Measurements from ENCODE around the gene FDX2. TPM values are rescaled to one million over a fixed set of nuclear protein-coding genes. Genes with fewer than 3 reads are reported as not detected.
A peak's percentile ranks its signal among the peaks of the same experiment; 100 is the strongest.

The FDX2 gene
- polyA plus RNA-seq, 4 donors, result 15.1 to 22.9 (median 18.0) TPM

DNA sequence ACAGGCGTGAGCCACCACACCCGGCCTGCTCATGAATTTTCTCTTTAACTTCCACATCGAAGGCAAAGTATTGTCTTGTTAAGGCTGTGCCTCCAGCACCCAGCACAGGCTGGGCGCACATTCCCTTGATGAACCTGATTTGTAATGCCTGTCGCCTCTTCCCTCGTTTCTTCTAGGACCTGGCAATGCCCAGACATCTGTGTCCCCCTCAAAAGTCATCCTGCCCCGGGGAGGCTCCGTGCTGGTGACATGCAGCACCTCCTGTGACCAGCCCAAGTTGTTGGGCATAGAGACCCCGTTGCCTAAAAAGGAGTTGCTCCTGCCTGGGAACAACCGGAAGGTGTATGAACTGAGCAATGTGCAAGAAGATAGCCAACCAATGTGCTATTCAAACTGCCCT, 41.2 kb downstream of the FDX2 start:
- H3K4me3 ChIP-seq (ENCODE audit: low read depth in 1 of 3, low read length in 3 of 3), result no peak overlapping the region
- no peaks in the 10 kb centered on the region for H3K9me3 ChIP-seq (ENCODE audit: control insufficient read depth in 2 of 2, insufficient read depth in 1 of 2, low read depth in 1 of 2, low read length in 1 of 2)
- H3K36me3 ChIP-seq (ENCODE audit: control insufficient read depth in 3 of 3, insufficient read depth in 2 of 3, low read depth in 1 of 3, low read length in 3 of 3), result peaks cover 0 to 9% (median 3%) of the 10 kb centered on the region in 3 donors
- WGBS, 3 donors, result 83 to 89% (median 87%) methylated on average over 10 of the region's 10 CpGs
- DNase-seq, result no peak
- no peak overlapping the region for H3K27ac ChIP-seq (ENCODE audit: low read depth in 1 of 3, low read length in 2 of 3)
- H3K27me3 ChIP-seq (ENCODE audit: control insufficient read depth in 3 of 3, insufficient read depth in 3 of 3, low read length in 3 of 3), result peaks cover 0 to 33% (median 0%) of the 10 kb centered on the region in 3 donors
- no peak for FAIRE-seq
- H3K4me1 ChIP-seq (ENCODE audit: control insufficient read depth in 3 of 3, insufficient read depth in 2 of 3, low read depth in 1 of 3, low read length in 2 of 3), result peaks cover 0 to 16% (median 0%) of the 10 kb centered on the region in 3 donors

GRCh38 chr19:10271543-10272086, 44.2 kb downstream of the FDX2 start:
- FAIRE-seq (no peak), DNase-seq (peak in 1 of 2 donors; percentile 40)
- H3K9me3 ChIP-seq (ENCODE audit: control insufficient read depth in 2 of 2, insufficient read depth in 1 of 2, low read depth in 1 of 2, low read length in 1 of 2), result no peaks in the 10 kb centered on the region
- peaks cover 0 to 7% (median 3%) of the 10 kb centered on the region in 3 donors for H3K36me3 ChIP-seq (ENCODE audit: control insufficient read depth in 3 of 3, insufficient read depth in 2 of 3, low read depth in 1 of 3, low read length in 3 of 3)
- 15 to 25% (median 15%) methylated on average over 12 of the region's 12 CpGs for WGBS, 3 donors
- peaks cover 0 to 17% (median 0%) of the 10 kb centered on the region in 3 donors for H3K4me1 ChIP-seq (ENCODE audit: control insufficient read depth in 3 of 3, insufficient read depth in 2 of 3, low read depth in 1 of 3, low read length in 2 of 3)
- H3K4me3 ChIP-seq (ENCODE audit: low read depth in 1 of 3, low read length in 3 of 3), result peak overlapping the region; percentile 52 to 63 (median 61)
- peaks cover 0 to 29% (median 0%) of the 10 kb centered on the region in 3 donors for H3K27me3 ChIP-seq (ENCODE audit: control insufficient read depth in 3 of 3, insufficient read depth in 3 of 3, low read length in 3 of 3)
- peak overlapping the region in 2 of 3 donors; percentile 16 to 93 for H3K27ac ChIP-seq (ENCODE audit: low read depth in 1 of 3, low read length in 2 of 3)

- H3K4me3 ChIP-seq (ENCODE audit: low read depth in 1 of 3, low read length in 3 of 3), result peak within 1 kb of the TSS; percentile 52 to 63 (median 61)
- no peak for FAIRE-seq
Observed at GRCh38 chr19:10270616-10271394, 45.0 kb downstream of the FDX2 start, which contains the start of gene ICAM1. ICAM1 (plus strand) TSS chr19:10271120; CDS start chr19:10271160, 40 bp downstream.

GRCh38 chr19:10270180-10270615, 45.6 kb downstream of the FDX2 start:
- Histone ChIP-seq H3K9me3 (ENCODE audit: control insufficient read depth in 2 of 2, insufficient read depth in 1 of 2, low read depth in 1 of 2, low read length in 1 of 2) (no peaks in the 10 kb centered on the region), H3K27ac (ENCODE audit: low read depth in 1 of 3, low read length in 2 of 3) (peak overlapping the region; percentile 67 to 93 (median 79)), H3K4me1 (ENCODE audit: control insufficient read depth in 3 of 3, insufficient read depth in 2 of 3, low read depth in 1 of 3, low read length in 2 of 3) (peaks cover 0 to 17% (median 0%) of the 10 kb centered on the region in 3 donors), H3K27me3 (ENCODE audit: control insufficient read depth in 3 of 3, insufficient read depth in 3 of 3, low read length in 3 of 3) (peaks cover 0 to 29% (median 0%) of the 10 kb centered on the region in 3 donors), H3K4me3 (ENCODE audit: low read depth in 1 of 3, low read length in 3 of 3) (peak overlapping the region; percentile 52 to 63 (median 61)), H3K36me3 (ENCODE audit: control insufficient read depth in 3 of 3, insufficient read depth in 2 of 3, low read depth in 1 of 3, low read length in 3 of 3) (peaks cover 0 to 6% (median 3%) of the 10 kb centered on the region in 3 donors)
- 2 to 5% (median 3%) methylated on average over 34 to 37 of the region's 37 CpGs for WGBS, 3 donors
- no peak for FAIRE-seq
- DNase-seq, result peak; percentile 44 to 62

More at GRCh38 chr19:10270616-10271394, 45.0 kb downstream of the FDX2 start, which contains the start of gene ICAM1:
- H3K4me1 ChIP-seq (ENCODE audit: control insufficient read depth in 3 of 3, insufficient read depth in 2 of 3, low read depth in 1 of 3, low read length in 2 of 3), result peaks cover 0 to 17% (median 0%) of the 10 kb centered on the region in 3 donors
- no peaks in the 10 kb centered on the region for H3K9me3 ChIP-seq (ENCODE audit: control insufficient read depth in 2 of 2, insufficient read depth in 1 of 2, low read depth in 1 of 2, low read length in 1 of 2)
- peaks cover 0 to 7% (median 3%) of the 10 kb centered on the region in 3 donors for H3K36me3 ChIP-seq (ENCODE audit: control insufficient read depth in 3 of 3, insufficient read depth in 2 of 3, low read depth in 1 of 3, low read length in 3 of 3)
- 2 to 4% (median 4%) methylated on average over 45 to 51 of the region's 51 CpGs for WGBS, 3 donors
- H3K27ac ChIP-seq (ENCODE audit: low read depth in 1 of 3, low read length in 2 of 3), result peak within 1 kb of the TSS; percentile 67 to 93 (median 79)
- DNase-seq, result peak; percentile 52 to 92
- peaks cover 0 to 29% (median 0%) of the 10 kb centered on the region in 3 donors for H3K27me3 ChIP-seq (ENCODE audit: control insufficient read depth in 3 of 3, insufficient read depth in 3 of 3, low read length in 3 of 3)

DNA sequence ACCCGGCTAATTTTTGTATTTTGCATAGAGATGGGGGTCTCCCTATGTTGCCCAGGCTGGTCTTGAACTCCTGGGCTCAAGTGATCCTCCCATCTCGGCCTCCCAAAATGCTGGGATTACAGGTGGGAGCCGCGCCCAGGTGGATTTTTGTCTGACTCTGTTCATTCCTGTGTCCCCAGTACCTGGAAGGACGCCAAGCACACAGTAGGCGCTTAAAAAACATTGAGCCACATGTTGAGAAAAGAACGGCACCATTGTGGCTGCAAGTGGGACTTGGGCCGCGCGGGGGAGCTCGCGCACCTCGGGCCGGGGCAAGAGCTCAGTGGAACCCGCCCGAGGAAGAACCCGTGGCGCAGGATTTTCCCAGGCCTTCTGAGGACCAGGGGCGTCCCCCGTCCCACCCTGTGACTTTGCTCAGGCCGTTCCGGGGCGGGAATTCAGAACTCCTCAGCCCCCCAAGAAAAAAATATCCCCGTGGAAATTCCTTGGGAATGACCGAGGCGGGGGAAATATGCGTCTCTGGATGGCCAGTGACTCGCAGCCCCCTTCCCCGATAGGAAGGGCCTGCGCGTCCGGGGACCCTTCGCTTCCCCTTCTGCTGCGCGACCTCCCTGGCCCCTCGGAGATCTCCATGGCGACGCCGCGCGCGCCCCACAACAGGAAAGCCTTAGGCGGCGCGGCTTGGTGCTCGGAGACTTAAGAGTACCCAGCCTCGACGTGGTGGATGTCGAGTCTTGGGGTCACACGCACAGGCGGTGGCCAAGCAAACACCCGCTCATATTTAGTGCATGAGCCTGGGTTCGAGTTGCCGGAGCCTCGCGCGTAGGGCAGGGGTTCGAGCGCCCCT, 46.3 kb downstream of the FDX2 start:
- H3K27me3 ChIP-seq (ENCODE audit: control insufficient read depth in 3 of 3, insufficient read depth in 3 of 3, low read length in 3 of 3), result peaks cover 0 to 29% (median 0%) of the 10 kb centered on the region in 3 donors
- FAIRE-seq (no peak), DNase-seq (peak; percentile 70 to 89)
- WGBS, 3 donors, result 3 to 10% (median 6%) methylated on average over 53 to 59 of the region's 59 CpGs
- H3K4me3 ChIP-seq (ENCODE audit: low read depth in 1 of 3, low read length in 3 of 3), result peak overlapping the region; percentile 8 to 61 (median 52)
- peak overlapping the region; percentile 67 to 93 (median 79) for H3K27ac ChIP-seq (ENCODE audit: low read depth in 1 of 3, low read length in 2 of 3)
- H3K36me3 ChIP-seq (ENCODE audit: control insufficient read depth in 3 of 3, insufficient read depth in 2 of 3, low read depth in 1 of 3, low read length in 3 of 3), result no peaks in the 10 kb centered on the region
- peaks cover 0 to 17% (median 0%) of the 10 kb centered on the region in 3 donors for H3K4me1 ChIP-seq (ENCODE audit: control insufficient read depth in 3 of 3, insufficient read depth in 2 of 3, low read depth in 1 of 3, low read length in 2 of 3)
- no peaks in the 10 kb centered on the region for H3K9me3 ChIP-seq (ENCODE audit: control insufficient read depth in 2 of 2, insufficient read depth in 1 of 2, low read depth in 1 of 2, low read length in 1 of 2)

GRCh38 chr19:10268071-10268470, 47.7 kb downstream of the FDX2 start:
- DNase-seq (no peak), FAIRE-seq (no peak)
- Histone ChIP-seq H3K9me3 (ENCODE audit: control insufficient read depth in 2 of 2, insufficient read depth in 1 of 2, low read depth in 1 of 2, low read length in 1 of 2) (no peaks in the 10 kb centered on the region), H3K36me3 (ENCODE audit: control insufficient read depth in 3 of 3, insufficient read depth in 2 of 3, low read depth in 1 of 3, low read length in 3 of 3) (no peaks in the 10 kb centered on the region), H3K27ac (ENCODE audit: low read depth in 1 of 3, low read length in 2 of 3) (peak overlapping the region in 1 of 3 donors; percentile 69), H3K4me3 (ENCODE audit: low read depth in 1 of 3, low read length in 3 of 3) (no peak overlapping the region), H3K4me1 (ENCODE audit: control insufficient read depth in 3 of 3, insufficient read depth in 2 of 3, low read depth in 1 of 3, low read length in 2 of 3) (peaks cover 0 to 17% (median 0%) of the 10 kb centered on the region in 3 donors), H3K27me3 (ENCODE audit: control insufficient read depth in 3 of 3, insufficient read depth in 3 of 3, low read length in 3 of 3) (peaks cover 0 to 29% (median 0%) of the 10 kb centered on the region in 3 donors)
- WGBS, 3 donors, result 65 to 83% (median 68%) methylated on average over 6 of the region's 6 CpGs

DNA sequence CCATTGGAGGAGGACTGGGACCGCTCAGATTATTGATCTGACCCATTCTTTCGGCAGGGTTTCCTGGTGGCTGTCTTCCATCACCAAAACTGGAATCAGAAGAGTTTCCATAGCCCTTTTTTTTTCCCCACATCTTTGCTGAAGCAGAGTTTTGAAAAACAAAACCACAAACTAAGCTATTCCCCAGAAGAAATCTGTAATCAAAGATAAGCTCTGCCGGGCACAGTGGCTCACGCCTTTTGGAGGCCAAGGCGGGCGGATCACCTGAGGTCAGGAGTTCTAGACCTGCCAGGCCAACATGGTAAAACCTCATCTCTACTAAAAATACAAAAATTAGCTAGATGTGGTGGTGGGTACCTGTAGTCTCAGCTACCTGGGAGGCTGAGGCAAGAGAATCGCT, 49.1 kb downstream of the FDX2 start:
- DNase-seq (no peak), FAIRE-seq (no peak)
- H3K9me3 ChIP-seq (ENCODE audit: control insufficient read depth in 2 of 2, insufficient read depth in 1 of 2, low read depth in 1 of 2, low read length in 1 of 2), result no peaks in the 10 kb centered on the region
- H3K4me1 ChIP-seq (ENCODE audit: control insufficient read depth in 3 of 3, insufficient read depth in 2 of 3, low read depth in 1 of 3, low read length in 2 of 3), result peaks cover 0 to 17% (median 0%) of the 10 kb centered on the region in 3 donors
- 69 to 83% (median 80%) methylated on average over 7 of the region's 7 CpGs for WGBS, 3 donors
- H3K27ac ChIP-seq (ENCODE audit: low read depth in 1 of 3, low read length in 2 of 3), result no peak overlapping the region
- no peaks in the 10 kb centered on the region for H3K36me3 ChIP-seq (ENCODE audit: control insufficient read depth in 3 of 3, insufficient read depth in 2 of 3, low read depth in 1 of 3, low read length in 3 of 3)
- peaks cover 0 to 22% (median 0%) of the 10 kb centered on the region in 3 donors for H3K27me3 ChIP-seq (ENCODE audit: control insufficient read depth in 3 of 3, insufficient read depth in 3 of 3, low read length in 3 of 3)
- H3K4me3 ChIP-seq (ENCODE audit: low read depth in 1 of 3, low read length in 3 of 3), result no peak overlapping the region

All from small intestine (tissue), 7 donors.